ENCODE results near the gene OTOS.
A peak's percentile ranks its signal among the peaks of the same experiment; 100 is the strongest.

OTOS gene

GRCh38 chr2:240139666-240140393, 628 bp downstream of the OTOS start:
- no peak overlapping the region for H3K9ac ChIP-seq (ENCODE audit: low read depth, low read length)
- H3K36me3 ChIP-seq (ENCODE audit: insufficient read depth, low read length), result no peaks in the 10 kb centered on the region
- H3K9me3 ChIP-seq (ENCODE audit: control insufficient read depth, insufficient read depth, low read length), result no peaks in the 10 kb centered on the region
- peaks cover 9% of the 10 kb centered on the region; the same call in 1 of the 2 replicates for H3K4me1 ChIP-seq (ENCODE audit: insufficient read depth, low read length)

- Histone ChIP-seq H3K4me1 (ENCODE audit: insufficient read depth, low read length) (peaks cover 9% of the 10 kb centered on the region; the same call in 1 of the 2 replicates), H3K9ac (ENCODE audit: low read depth, low read length) (no peak overlapping the region), H3K36me3 (ENCODE audit: insufficient read depth, low read length) (no peaks in the 10 kb centered on the region)
Measured at GRCh38 chr2:240139011-240139441, 1.4 kb downstream of the OTOS start.

GRCh38 chr2:240138254-240138984, 2.0 kb downstream of the OTOS start:
- H3K36me3 ChIP-seq (ENCODE audit: insufficient read depth, low read length), result no peaks in the 10 kb centered on the region
- H3K9ac ChIP-seq (ENCODE audit: low read depth, low read length), result no peak overlapping the region
- peaks cover 9% of the 10 kb centered on the region; the same call in 1 of the 2 replicates for H3K4me1 ChIP-seq (ENCODE audit: insufficient read depth, low read length)
- no peaks in the 10 kb centered on the region for H3K9me3 ChIP-seq (ENCODE audit: control insufficient read depth, insufficient read depth, low read length)

More at GRCh38 chr2:240139011-240139441, 1.4 kb downstream of the OTOS start:
- no peaks in the 10 kb centered on the region for H3K9me3 ChIP-seq (ENCODE audit: control insufficient read depth, insufficient read depth, low read length)

GRCh38 chr2:240137596-240138253, 2.7 kb downstream of the OTOS start:
- Histone ChIP-seq H3K9ac (ENCODE audit: low read depth, low read length) (no peak overlapping the region), H3K9me3 (ENCODE audit: control insufficient read depth, insufficient read depth, low read length) (no peaks in the 10 kb centered on the region), H3K36me3 (ENCODE audit: insufficient read depth, low read length) (peaks cover 6% of the 10 kb centered on the region; the same call in 1 of the 2 replicates), H3K4me1 (ENCODE audit: insufficient read depth, low read length) (peaks cover 9% of the 10 kb centered on the region; the same call in 1 of the 2 replicates)

GRCh38 chr2:240136671-240137292, 3.7 kb downstream of the OTOS start:
- peaks cover 9% of the 10 kb centered on the region; the same call in 1 of the 2 replicates for H3K4me1 ChIP-seq (ENCODE audit: insufficient read depth, low read length)
- H3K36me3 ChIP-seq (ENCODE audit: insufficient read depth, low read length), result peaks cover 12% of the 10 kb centered on the region; the same call in 1 of the 2 replicates
- H3K9me3 ChIP-seq (ENCODE audit: control insufficient read depth, insufficient read depth, low read length), result no peaks in the 10 kb centered on the region
- H3K9ac ChIP-seq (ENCODE audit: low read depth, low read length), result peak overlapping the region; percentile 73; the same call in 1 of the 2 replicates

- peak within 1 kb of the TSS; percentile 73 for H3K9ac ChIP-seq (ENCODE audit: low read depth, low read length)
- peaks cover 9% of the 10 kb centered on the region; the same call in 1 of the 2 replicates for H3K4me1 ChIP-seq (ENCODE audit: insufficient read depth, low read length)
- H3K9me3 ChIP-seq (ENCODE audit: control insufficient read depth, insufficient read depth, low read length), result no peaks in the 10 kb centered on the region
- H3K36me3 ChIP-seq (ENCODE audit: insufficient read depth, low read length), result peaks cover 12% of the 10 kb centered on the region; the same call in 1 of the 2 replicates
Measured at GRCh38 chr2:240136013-240136670, 4.3 kb downstream of the OTOS start, which contains the start of gene COPS9. COPS9 (minus strand) TSS chr2:240136305; CDS start chr2:240136284, 21 bp downstream.

GRCh38 chr2:240135706-240136012, 4.8 kb downstream of the OTOS start:
- Histone ChIP-seq H3K9ac (ENCODE audit: low read depth, low read length) (peak overlapping the region; percentile 73), H3K4me1 (ENCODE audit: insufficient read depth, low read length) (peaks cover 9% of the 10 kb centered on the region; the same call in 1 of the 2 replicates), H3K9me3 (ENCODE audit: control insufficient read depth, insufficient read depth, low read length) (no peaks in the 10 kb centered on the region), H3K36me3 (ENCODE audit: insufficient read depth, low read length) (peaks cover 12% of the 10 kb centered on the region; the same call in 1 of the 2 replicates)

GRCh38 chr2:240134956-240135520, 5.4 kb downstream of the OTOS start:
- H3K36me3 ChIP-seq (ENCODE audit: insufficient read depth, low read length), result peaks cover 16% of the 10 kb centered on the region; the same call in 1 of the 2 replicates
- H3K9ac ChIP-seq (ENCODE audit: low read depth, low read length), result peak overlapping the region; percentile 73
- H3K9me3 ChIP-seq (ENCODE audit: control insufficient read depth, insufficient read depth, low read length), result no peaks in the 10 kb centered on the region
- H3K4me1 ChIP-seq (ENCODE audit: insufficient read depth, low read length), result peaks cover 9% of the 10 kb centered on the region; the same call in 1 of the 2 replicates

- no peaks in the 10 kb centered on the region for H3K9me3 ChIP-seq (ENCODE audit: control insufficient read depth, insufficient read depth, low read length)
- peaks cover 19% of the 10 kb centered on the region for H3K36me3 ChIP-seq (ENCODE audit: insufficient read depth, low read length)
- no peak overlapping the region for H3K9ac ChIP-seq (ENCODE audit: low read depth, low read length)
- peaks cover 3% of the 10 kb centered on the region; the same call in 1 of the 2 replicates for H3K4me1 ChIP-seq (ENCODE audit: insufficient read depth, low read length)
Measured at GRCh38 chr2:240134466-240134865, 6.0 kb downstream of the OTOS start.

- H3K36me3 ChIP-seq (ENCODE audit: insufficient read depth, low read length), result peaks cover 29% of the 10 kb centered on the region
- H3K9ac ChIP-seq (ENCODE audit: low read depth, low read length), result no peak overlapping the region
- no peaks in the 10 kb centered on the region for H3K4me1 ChIP-seq (ENCODE audit: insufficient read depth, low read length)
- H3K9me3 ChIP-seq (ENCODE audit: control insufficient read depth, insufficient read depth, low read length), result no peaks in the 10 kb centered on the region
Measured at GRCh38 chr2:240133401-240133800, 7.1 kb downstream of the OTOS start.

- peaks cover 36% of the 10 kb centered on the region for H3K36me3 ChIP-seq (ENCODE audit: insufficient read depth, low read length)
- no peak overlapping the region for H3K9ac ChIP-seq (ENCODE audit: low read depth, low read length)
- no peaks in the 10 kb centered on the region for H3K9me3 ChIP-seq (ENCODE audit: control insufficient read depth, insufficient read depth, low read length)
- no peaks in the 10 kb centered on the region for H3K4me1 ChIP-seq (ENCODE audit: insufficient read depth, low read length)
Measured at GRCh38 chr2:240132651-240132980, 7.8 kb downstream of the OTOS start.

GRCh38 chr2:240131941-240132650, 8.4 kb downstream of the OTOS start:
- Histone ChIP-seq H3K36me3 (ENCODE audit: insufficient read depth, low read length) (peaks cover 39% of the 10 kb centered on the region), H3K4me1 (ENCODE audit: insufficient read depth, low read length) (no peaks in the 10 kb centered on the region), H3K9ac (ENCODE audit: low read depth, low read length) (no peak overlapping the region), H3K9me3 (ENCODE audit: control insufficient read depth, insufficient read depth, low read length) (no peaks in the 10 kb centered on the region)

- Histone ChIP-seq H3K9me3 (ENCODE audit: control insufficient read depth, insufficient read depth, low read length) (no peaks in the 10 kb centered on the region), H3K36me3 (ENCODE audit: insufficient read depth, low read length) (peaks cover 39% of the 10 kb centered on the region), H3K9ac (ENCODE audit: low read depth, low read length) (no peak overlapping the region), H3K4me1 (ENCODE audit: insufficient read depth, low read length) (no peaks in the 10 kb centered on the region)
Measured at GRCh38 chr2:240131296-240131695, 9.2 kb downstream of the OTOS start.

Data from ES-I3 (cell line).